Right cardiac atrium (tissue), 5 donors: ENCODE results near the gene SLC6A18. TPM values are rescaled to one million over a fixed set of nuclear protein-coding genes. Genes with fewer than 3 reads are reported as not detected.

Experiments used
- ATAC-seq, 2 donors: fragments of 200-7000 bp; cut with Tn5 transposase; one replicate each; pipeline versions ENCODE4 v1.8.0 to v1.9.1; 2020; ENCODE audit warnings: moderate library complexity in 2 of 2, mild to moderate bottlenecking in 1 of 2
- DNase-seq, 3 donors: peaks; one replicate each; pipeline ENCODE4 v3.0.0-alpha.2; 2020
- H3K27ac ChIP-seq: one replicate; pipeline ENCODE4 v1.5.1; 2013; ENCODE audit warnings: mild to moderate bottlenecking, low read length, control low read depth, moderate library complexity
- H3K27me3 ChIP-seq: one replicate; pipeline ENCODE4 v1.6.1; 2013; ENCODE audit not compliant: control insufficient read depth, insufficient read depth
- H3K4me1 ChIP-seq: one replicate; pipeline ENCODE4 v1.6.1; 2013; ENCODE audit warnings: low read length; ENCODE audit not compliant: control insufficient read depth, insufficient read depth
- H3K4me3 ChIP-seq: one replicate; pipeline ENCODE4 v1.5.1; 2013; ENCODE audit warnings: low read length, control low read depth
- H3K9me3 ChIP-seq: one replicate; pipeline ENCODE4 v1.6.1; 2013; ENCODE audit warnings: low read length; ENCODE audit not compliant: control insufficient read depth
- WGBS: extraction: QIAGEN DNeasy Blood & Tissue Kit; methylation state at CpG from one replicate; pipeline ENCODE4 v1.1.7; 2013; 5-methylcytosine and 5-hydroxymethylcytosine counted together
- intact Hi-C, 4 donors: fragments of 100-400 bp; cut with DNase I; formaldehyde crosslinking; loops; one replicate each; pipeline versions ENCODE4 v1.11.0 to v1.14.0; 2022 to 2023
- polyA plus RNA-seq: library from polyadenylated mRNA; stranded (reverse); fragments of 200-250 nt; gene quantifications from one replicate; pipeline ENCODE4 v1.2.3, GENCODE V29; 2013
- total RNA-seq, 4 donors: library from RNA; stranded (reverse); fragmentation: NEBNext Ultra II Directional; extraction: Animal tissue kit (Norgen Biotek cat#: 25700); gene quantifications; one replicate each; pipeline ENCODE4 v1.2.1, GENCODE V29; 2021
- donor health status: healthy with polysubstance abuse.
- donor health status: DM: no; HTN: yes; CAD: no.
- donor health status: DM: no; HTN: no; CAD: no.
- donor health status: DM: no; HTN: yes; CAD: no; lungs with severe emphysema.
- donor health status: DM: yes; HTN: yes; CAD: no.

The SLC6A18 gene
- total and polyA plus RNA-seq, 5 donors, result not detected

GRCh38 chr5:1249366-1250280 is 24.4 kb downstream of the SLC6A18 start:
- peak in 2 of 3 donors; percentile 42 to 50 for DNase-seq
- no peaks in the 10 kb centered on the region for H3K4me1 ChIP-seq
- H3K4me3 ChIP-seq, result no peak overlapping the region
- no peaks in the 10 kb centered on the region for H3K27me3 ChIP-seq
- intact Hi-C loops, result no loop called here
- 74% methylated on average over 29 of the region's 29 CpGs for WGBS
- H3K9me3 ChIP-seq, result no peaks in the 10 kb centered on the region
- no peak overlapping the region for H3K27ac ChIP-seq
- ATAC-seq, result no peak

- Histone ChIP-seq H3K27ac (no peak overlapping the region), H3K4me3 (no peak overlapping the region), H3K9me3 (no peaks in the 10 kb centered on the region), H3K4me1 (no peaks in the 10 kb centered on the region), H3K27me3 (no peaks in the 10 kb centered on the region)
- DNase-seq (peak in 2 of 3 donors; percentile 34 to 38), ATAC-seq (no peak)
- 58% methylated on average over 27 of the region's 27 CpGs for WGBS
- intact Hi-C loops, result no loop called here
Measured at GRCh38 chr5:1251678-1252580, 26.7 kb downstream of the SLC6A18 start.

GRCh38 chr5:1252681-1253080 is 27.5 kb downstream of the SLC6A18 start:
- H3K4me1 ChIP-seq, result no peaks in the 10 kb centered on the region
- 81% methylated on average over 9 of the region's 9 CpGs for WGBS
- no peak for ATAC-seq
- H3K27ac ChIP-seq, result no peak overlapping the region
- H3K27me3 ChIP-seq, result no peaks in the 10 kb centered on the region
- peak in 2 of 3 donors; percentile 16 to 36 for DNase-seq
- H3K9me3 ChIP-seq, result no peaks in the 10 kb centered on the region
- intact Hi-C loops, result no loop called here
- H3K4me3 ChIP-seq, result no peak overlapping the region

DNA sequence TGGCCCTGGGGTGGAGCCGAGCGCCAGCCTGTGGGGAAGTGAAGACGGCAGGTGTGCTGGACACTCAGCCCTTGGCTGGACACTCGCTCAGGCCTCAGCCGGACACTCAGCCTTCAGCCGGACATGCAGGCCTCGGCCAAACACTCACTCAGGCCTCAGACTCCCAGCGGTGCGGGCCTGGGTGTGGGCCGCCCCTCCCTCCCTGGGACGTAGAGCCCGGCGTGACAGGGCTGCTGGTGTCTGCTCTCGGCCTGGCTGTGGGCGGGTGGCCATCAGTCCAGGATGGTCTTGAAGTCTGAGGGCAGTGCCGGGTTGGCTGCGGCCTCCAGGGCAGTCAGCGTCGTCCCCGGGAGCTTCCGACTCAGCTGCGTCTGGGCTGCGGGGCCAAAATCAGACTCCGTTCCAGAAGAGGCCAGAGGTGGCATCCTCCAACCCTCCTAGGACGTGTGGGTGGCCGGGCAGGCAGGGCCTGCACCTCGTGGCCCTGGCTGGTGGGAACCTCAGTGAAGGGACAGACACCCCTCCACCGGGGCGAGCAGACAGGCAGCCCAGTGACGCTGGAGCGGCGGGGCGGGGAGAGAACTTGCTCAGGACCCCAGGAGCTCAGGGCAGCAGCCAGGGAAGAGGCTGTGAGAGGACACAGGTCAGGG is 28.4 kb downstream of the SLC6A18 start:
- no peaks in the 10 kb centered on the region for H3K9me3 ChIP-seq
- H3K4me1 ChIP-seq, result no peaks in the 10 kb centered on the region
- ATAC-seq (no peak), DNase-seq (peak in 2 of 3 donors; percentile 36 to 46)
- H3K27me3 ChIP-seq, result no peaks in the 10 kb centered on the region
- intact Hi-C loops, result no loop called here
- no peak overlapping the region for H3K27ac ChIP-seq
- 80% methylated on average over 33 of the region's 33 CpGs for WGBS
- H3K4me3 ChIP-seq, result no peak overlapping the region

GRCh38 chr5:1254196-1254595 is 29.0 kb downstream of the SLC6A18 start:
- ATAC-seq (no peak), DNase-seq (peak in 1 of 3 donors; percentile 15)
- H3K27ac ChIP-seq, result no peak overlapping the region
- no peaks in the 10 kb centered on the region for H3K9me3 ChIP-seq
- no peaks in the 10 kb centered on the region for H3K27me3 ChIP-seq
- WGBS, result 76% methylated on average over 19 of the region's 19 CpGs
- no peak overlapping the region for H3K4me3 ChIP-seq
- H3K4me1 ChIP-seq, result no peaks in the 10 kb centered on the region
- intact Hi-C loops, result no loop called here

- Histone ChIP-seq H3K4me1 (no peaks in the 10 kb centered on the region), H3K27ac (no peak overlapping the region), H3K27me3 (no peaks in the 10 kb centered on the region), H3K9me3 (peaks cover 2% of the 10 kb centered on the region), H3K4me3 (no peak overlapping the region)
- WGBS, result 74% methylated on average over 16 of the region's 16 CpGs
- peak in 2 of 3 donors; percentile 28 to 34 for DNase-seq
- intact Hi-C loops, result no loop called here
- ATAC-seq, result no peak
Measured at GRCh38 chr5:1255081-1255561, 29.9 kb downstream of the SLC6A18 start.

- ATAC-seq, result no peak
- H3K4me1 ChIP-seq, result no peaks in the 10 kb centered on the region
- H3K4me3 ChIP-seq, result no peak overlapping the region
- H3K27ac ChIP-seq, result no peak overlapping the region
- H3K9me3 ChIP-seq, result peaks cover 4% of the 10 kb centered on the region
- DNase-seq, result peak in 2 of 3 donors; percentile 28 to 48
- no peaks in the 10 kb centered on the region for H3K27me3 ChIP-seq
- intact Hi-C loops, result no loop called here
- WGBS, result 83% methylated on average over 23 of the region's 23 CpGs
Measured at GRCh38 chr5:1256776-1257175, 31.6 kb downstream of the SLC6A18 start.

DNA sequence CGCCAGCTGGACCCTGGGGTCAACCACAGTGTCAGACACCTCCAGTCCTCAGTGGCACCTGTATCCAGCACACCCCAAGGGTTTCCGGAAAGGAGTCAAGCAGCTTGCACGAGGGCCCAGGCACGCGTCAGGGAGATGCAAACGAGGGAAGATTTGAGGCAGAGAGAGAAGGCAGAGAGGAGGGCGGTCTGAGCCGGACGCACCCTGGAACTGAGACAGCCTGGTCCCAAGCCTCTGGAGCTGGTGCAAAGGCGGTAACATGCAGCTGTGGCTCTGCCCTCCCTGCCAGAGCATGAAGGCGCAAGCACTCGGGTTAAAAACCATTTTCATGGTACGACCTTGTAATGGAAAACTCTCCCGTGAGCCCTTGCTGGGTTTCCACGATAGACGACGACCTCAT is 32.2 kb downstream of the SLC6A18 start:
- H3K27ac ChIP-seq, result no peak overlapping the region
- H3K27me3 ChIP-seq, result no peaks in the 10 kb centered on the region
- no peaks in the 10 kb centered on the region for H3K4me1 ChIP-seq
- ATAC-seq (no peak), DNase-seq (peak in 2 of 3 donors; percentile 37 to 38)
- H3K4me3 ChIP-seq, result no peak overlapping the region
- peaks cover 6% of the 10 kb centered on the region for H3K9me3 ChIP-seq
- intact Hi-C loops, result no loop called here
- WGBS, result 79% methylated on average over 17 of the region's 17 CpGs

GRCh38 chr5:1257841-1258240 is 32.7 kb downstream of the SLC6A18 start:
- ATAC-seq (no peak), DNase-seq (peak in 1 of 3 donors; percentile 42)
- H3K27ac ChIP-seq, result no peak overlapping the region
- intact Hi-C loops, result no loop called here
- H3K27me3 ChIP-seq, result no peaks in the 10 kb centered on the region
- 79% methylated on average over 13 of the region's 13 CpGs for WGBS
- H3K9me3 ChIP-seq, result peaks cover 8% of the 10 kb centered on the region
- no peaks in the 10 kb centered on the region for H3K4me1 ChIP-seq
- H3K4me3 ChIP-seq, result no peak overlapping the region

GRCh38 chr5:1259806-1260480 is 34.8 kb downstream of the SLC6A18 start:
- intact Hi-C loops, result no loop called here
- 93% methylated on average over 23 of the region's 23 CpGs for WGBS
- no peak for ATAC-seq
- peak in 2 of 3 donors; percentile 14 to 18 for DNase-seq
- Histone ChIP-seq H3K4me1 (no peaks in the 10 kb centered on the region), H3K27me3 (no peaks in the 10 kb centered on the region), H3K4me3 (no peak overlapping the region), H3K9me3 (peaks cover 9% of the 10 kb centered on the region), H3K27ac (no peak overlapping the region)
